Spleen (tissue), 7 donors: ENCODE data around the gene TBC1D13.

Source experiments
- CTCF ChIP-seq, 11 experiments: fragments of 200-600 bp in 7 of 11; fragments of 450-650 bp in 4 of 11; sonication (generic) in 4 of 11; IDR thresholded peaks in 8 of 11; conservative IDR thresholded peaks in 3 of 11; 1 replicate in 7 of 11; 2 replicates in 4 of 11; pipeline versions ENCODE4 v1.4.0 to v1.8.0; 2016 to 2021; ENCODE audit warnings: antibody characterized with exemption in 11 of 11, inconsistent platforms in 4 of 11, mild to moderate bottlenecking in 1 of 11
- POLR2A ChIP-seq, 3 donors: fragments of 450-650 bp; IDR thresholded peaks; one replicate each; pipeline ENCODE4 v1.5.1; 2017; ENCODE audit warnings: antibody characterized with exemption in 3 of 3, mild to moderate bottlenecking in 1 of 3
- POLR2AphosphoS5 ChIP-seq, 3 donors: sonication (generic); formaldehyde crosslinking; IDR thresholded peaks; one replicate each; pipeline ENCODE4 v1.5.1; 2017; ENCODE audit warnings: antibody characterized with exemption in 3 of 3
- donor health status: DM: no; HTN: no; CAD: no; lungs with moderate emphysema.
- donor health status: DM: no; HTN: no; CAD: no.
- donor health status: DM: no; HTN: no; CAD: no.

GRCh38 chr9:128810873-128811272 is 23.8 kb downstream of the TBC1D13 start:
- TF ChIP-seq POLR2AphosphoS5 (IDR thresholded peaks at IDR 0.05) = no peak
- TF ChIP-seq POLR2A (IDR thresholded peaks at IDR 0.05) = no peak
- TF ChIP-seq CTCF (IDR thresholded peaks at IDR 0.05 in 8 of 11, conservative IDR thresholded peaks at IDR 0.05 in 3 of 11) = no peak
